NCI-H345 treated with DMSO at 0.1 percent for 48 hours (cell line): Measurements from ENCODE around the gene C10orf90.

Source experiments
- DNase-seq: peaks from one replicate; lab custom pipeline; 2025; ENCODE audit not compliant: unreplicated experiment; lab: John Stamatoyannopoulos, UW

C10orf90 gene

DNA sequence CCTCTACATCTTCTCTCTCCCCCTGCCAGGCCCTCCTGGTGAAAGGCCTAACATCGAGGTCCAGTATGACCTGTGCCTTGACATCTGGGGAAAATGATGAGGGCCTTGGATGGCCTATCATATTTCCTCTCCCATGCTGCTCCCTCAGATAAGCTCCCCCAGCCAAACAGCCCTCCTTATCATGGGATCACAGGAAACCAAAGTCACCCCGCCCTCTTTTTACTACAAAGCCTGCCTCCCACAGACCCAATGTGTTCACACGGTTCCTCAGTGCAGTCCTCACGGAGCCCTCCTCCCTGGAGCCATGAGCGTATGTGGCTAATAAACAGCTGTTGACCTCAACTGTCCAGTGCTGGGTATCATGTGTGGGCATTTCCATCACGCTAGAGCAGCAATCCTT, 32.0 kb downstream of the C10orf90 start:
- DNase-seq = no peak

DNA sequence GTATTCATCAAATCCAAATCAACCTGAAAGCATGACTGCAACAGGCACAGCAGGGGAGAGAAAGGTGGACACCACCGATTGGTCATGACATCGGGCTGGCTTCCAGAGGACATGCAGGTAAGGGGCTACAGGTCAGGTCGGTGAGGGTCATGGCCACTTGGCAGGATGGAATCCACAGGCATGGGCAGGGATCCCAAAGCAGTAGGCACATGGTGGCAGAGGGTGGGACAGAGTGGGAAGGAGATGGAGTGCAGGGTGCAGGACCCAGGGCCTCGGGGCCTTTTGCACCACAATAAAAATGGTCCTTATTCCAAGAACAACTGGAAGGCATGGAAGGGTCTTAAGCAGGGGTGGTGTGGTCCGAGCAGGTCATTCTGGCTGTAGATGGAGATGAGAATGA, 33.0 kb downstream of the C10orf90 start:
- no peak for DNase-seq

DNA sequence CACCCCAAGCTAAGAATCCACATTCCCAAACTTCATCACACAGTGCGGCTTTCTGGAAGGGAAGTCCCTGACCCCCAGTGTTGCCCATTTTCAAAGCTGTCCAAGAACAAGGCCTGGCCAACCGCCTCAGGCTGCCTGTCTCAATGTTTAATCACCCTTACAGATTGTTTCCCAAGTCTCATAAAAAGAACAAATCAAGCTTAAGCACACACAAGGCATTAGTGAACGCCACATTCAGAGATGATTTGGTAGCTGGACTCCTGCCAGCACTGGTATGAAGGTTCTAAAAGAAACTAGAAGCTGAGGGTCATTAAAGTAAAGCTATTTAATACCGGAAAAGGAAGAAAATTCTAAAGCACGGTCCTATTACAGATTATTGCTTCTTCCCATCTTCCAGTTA, 35.6 kb downstream of the C10orf90 start:
- no peak for DNase-seq

DNA sequence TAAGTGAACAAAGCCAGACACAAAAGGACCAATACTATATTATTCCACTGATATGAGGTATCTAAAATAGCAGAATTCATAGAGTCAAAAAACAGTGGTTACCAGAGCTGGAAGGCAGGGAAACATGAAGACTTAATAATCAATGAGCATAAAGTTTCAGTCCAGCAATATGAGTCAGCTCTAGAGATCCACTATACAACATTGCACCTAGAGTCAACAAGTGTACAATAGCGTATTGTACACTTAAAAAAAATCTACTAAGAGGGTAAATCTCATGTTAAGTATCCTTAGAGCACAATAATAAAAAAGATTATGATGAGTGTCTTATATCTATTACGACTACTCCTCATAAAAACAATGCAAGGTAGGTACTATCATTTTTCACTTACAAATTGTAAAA, 36.1 kb downstream of the C10orf90 start:
- no peak for DNase-seq

DNA sequence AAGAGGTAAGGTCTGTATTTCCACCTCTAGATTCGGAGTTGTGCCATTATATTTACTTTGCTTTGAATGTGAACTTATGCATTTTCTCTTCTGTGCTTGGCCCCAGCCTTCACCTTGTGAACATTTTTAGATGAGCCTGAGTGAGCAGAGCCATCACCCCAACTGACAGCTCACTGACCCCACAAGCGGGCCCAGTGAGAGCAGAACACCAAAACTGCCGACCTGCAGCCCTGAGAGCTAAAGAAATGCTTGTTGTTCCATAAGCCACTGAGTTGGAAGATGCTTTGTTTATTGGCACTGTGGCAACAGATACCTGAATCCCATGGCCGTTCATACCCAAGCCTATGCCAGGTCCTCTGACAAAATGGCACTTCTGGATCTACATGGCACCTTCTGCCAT, 37.8 kb downstream of the C10orf90 start:
- no peak for DNase-seq

GRCh38 chr10:126629925-126630624, 40.4 kb downstream of the C10orf90 start:
- DNase-seq = no peak

GRCh38 chr10:126628746-126629145, 41.7 kb downstream of the C10orf90 start:
- DNase-seq = no peak

GRCh38 chr10:126621846-126622245, 48.6 kb downstream of the C10orf90 start:
- no peak for DNase-seq

DNA sequence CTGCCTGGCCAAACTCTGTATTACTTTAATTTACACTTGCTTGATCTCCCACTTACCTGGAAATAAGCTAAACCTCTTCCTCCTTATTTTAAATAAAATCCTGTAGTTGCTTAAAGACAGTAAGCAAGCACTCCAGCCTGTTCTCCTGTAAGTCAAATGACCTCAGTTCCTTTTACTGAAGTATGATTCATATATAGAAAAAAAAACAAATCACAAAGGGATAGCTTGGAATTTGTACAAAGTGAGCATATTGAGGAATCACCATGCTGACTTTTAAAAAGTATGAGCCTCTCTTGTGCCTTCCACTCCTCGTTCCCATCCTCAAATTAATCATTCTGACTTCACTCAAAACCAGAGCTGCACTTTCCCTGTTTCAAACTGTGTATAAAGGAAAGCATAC, 52.0 kb downstream of the C10orf90 start:
- no peak for DNase-seq

DNA sequence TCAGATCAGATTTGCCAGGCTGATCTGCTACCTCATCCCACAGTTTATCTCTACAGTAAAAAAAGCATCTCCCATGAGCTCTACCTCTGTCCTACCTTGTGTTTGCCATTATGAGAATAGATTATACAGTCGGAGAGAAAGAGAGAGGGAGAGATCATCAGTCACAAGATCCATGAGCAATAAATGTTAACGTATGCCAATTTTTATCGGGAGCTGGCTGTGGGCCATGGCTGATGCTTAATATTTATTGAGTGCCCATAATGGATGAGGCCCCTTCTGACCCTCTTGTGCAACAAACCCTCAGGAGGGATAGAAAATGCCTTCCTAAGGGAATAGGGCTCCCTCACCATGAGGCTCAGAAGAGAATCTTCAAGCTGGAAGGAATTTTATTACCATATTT, 52.8 kb downstream of the C10orf90 start:
- DNase-seq = no peak

- no peak for DNase-seq
These were observed 53.3 kb downstream of the C10orf90 start for GRCh38 chr10:126617208-126617607.

DNA sequence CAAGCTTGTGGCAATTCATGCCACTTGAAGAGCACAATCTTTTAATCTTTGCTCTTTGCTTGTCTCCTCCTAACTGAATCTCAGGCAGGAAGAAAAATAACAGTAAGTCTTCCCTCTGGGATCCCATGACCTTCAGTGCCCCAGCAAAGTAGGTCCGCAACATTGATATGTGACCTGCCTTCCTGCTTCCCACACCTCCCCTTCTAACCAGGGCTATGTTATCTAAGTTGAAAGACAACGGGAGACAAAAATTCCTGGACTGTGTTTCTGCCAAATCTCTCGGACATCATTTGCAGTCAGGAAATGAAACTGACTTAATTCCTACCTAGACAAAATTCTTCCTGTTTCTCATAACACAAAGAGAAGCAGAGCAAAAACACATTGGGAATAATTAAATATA, 53.8 kb downstream of the C10orf90 start:
- no peak for DNase-seq

- DNase-seq = no peak
These were observed 59.2 kb downstream of the C10orf90 start for GRCh38 chr10:126611303-126611702.

- DNase-seq = no peak
These were observed 60.9 kb downstream of the C10orf90 start for GRCh38 chr10:126609566-126609965.

- DNase-seq = no peak
These were observed 70.4 kb downstream of the C10orf90 start for GRCh38 chr10:126599949-126600682.

- DNase-seq = no peak
These were observed 72.5 kb downstream of the C10orf90 start for GRCh38 chr10:126598009-126598408.

- DNase-seq = no peak
These were observed 73.3 kb downstream of the C10orf90 start for GRCh38 chr10:126597211-126597610.

GRCh38 chr10:126596472-126597016, 73.9 kb downstream of the C10orf90 start:
- DNase-seq = no peak

GRCh38 chr10:126595160-126595559, 75.3 kb downstream of the C10orf90 start:
- DNase-seq = no peak

GRCh38 chr10:126593968-126594701, 76.4 kb downstream of the C10orf90 start:
- DNase-seq = no peak

GRCh38 chr10:126592901-126593300, 77.6 kb downstream of the C10orf90 start:
- no peak for DNase-seq

- DNase-seq = no peak
These were observed 82.5 kb downstream of the C10orf90 start for GRCh38 chr10:126588024-126588423.
